SU-DHL-6 (cell line): ENCODE measurements around the gene RASGRP1.

Experiments used
- CTCF ChIP-seq: fragments of 200-600 bp; sonication (generic); IDR thresholded peaks from one replicate; pipeline ENCODE4 v1.5.1; 2017; ENCODE audit warnings: antibody characterized with exemption, mild to moderate bottlenecking, low read length, moderate library complexity; ENCODE audit not compliant: insufficient read depth, poor library complexity, severe bottlenecking
- EZH2phosphoT487 ChIP-seq: fragments of 200-600 bp; sonication (generic), shearing (Covaris generic); conservative IDR thresholded peaks from 2 replicates; pipeline ENCODE4 v1.6.1; 2018; ENCODE audit warnings: mild to moderate bottlenecking, antibody characterized with exemption, low read length, moderate library complexity, mixed read lengths

GRCh38 chr15:38516626-38517025 is 48.0 kb downstream of the RASGRP1 start:
- TF ChIP-seq CTCF (no peak), EZH2phosphoT487 (no peak)
